A549 treated with CORT108297 at 1 μM for 4 hours (cell line): ENCODE data around the gene PSPC1. TPM values are rescaled to one million over a fixed set of nuclear protein-coding genes. Genes with fewer than 3 reads are reported as not detected.

ENCODE experiments used
- total RNA-seq: library from RNA; stranded (reverse); fragments of 200-300 nt; extraction: Qiagen RNA extraction; gene quantifications from 5 replicates; pipeline ENCODE4 v1.2.3, GENCODE V29; 2022

The PSPC1 gene
- 40.6 to 43.7 TPM (median 42.7 TPM) in 5 replicates for total RNA-seq

GRCh38 chr13:19782727-19783682, at the start of gene PSPC1:
TSS of gene PSPC1 (minus strand) at chr13:19782945. CDS start at chr13:19782757, 188 bp downstream.

Other genes with a start within 250 kb of the PSPC1 start
- not detected in 5 replicates for gene TPTE2, start 221.4 kb downstream of the PSPC1 start, total RNA-seq
- gene MPHOSPH8, start 149.3 kb downstream of the PSPC1 start, total RNA-seq = 11.8 to 15.6 TPM (median 13.3 TPM) in 5 replicates
- 6.0 to 7.2 TPM (median 6.2 TPM) in 5 replicates for gene ZMYM5, start 80.7 kb upstream of the PSPC1 start, total RNA-seq
- gene ZMYM2, start 175.8 kb upstream of the PSPC1 start, total RNA-seq = 15.0 to 19.1 TPM (median 18.2 TPM) in 5 replicates